ENCODE data around the gene PRG3. TPM values are rescaled to one million over a fixed set of nuclear protein-coding genes. Genes with fewer than 3 reads are reported as not detected.

PRG3 gene
- total RNA-seq = not detected in 3 replicates

GRCh38 chr11:57380975-57381374 lies at the start of gene PRG3:
Gene PRG3 (minus strand): TSS chr11:57381150. CDS start chr11:57380708, 442 bp downstream.
- no peaks in the 10 kb centered on the region for H3K4me1 Mint-ChIP-seq
- no peak for TF ChIP-seq CTCF (IDR thresholded peaks at IDR 0.05; ENCODE audit: unreplicated experiment)
- no peaks in the 10 kb centered on the region for H3K36me3 Mint-ChIP-seq
- no peaks in the 10 kb centered on the region for H3K9me3 Mint-ChIP-seq
- no peak within 1 kb of the TSS for H3K27ac Mint-ChIP-seq
- H3K27me3 Mint-ChIP-seq (ENCODE audit: low read depth) = peaks cover 57% of the 10 kb centered on the region
- no peak for DNase-seq (ENCODE audit: low spot score in 2 of 2, unreplicated experiment in 2 of 2)
- H3K4me3 Mint-ChIP-seq = no peak within 1 kb of the TSS

GRCh38 chr11:57429946-57430345 lies 49.0 kb upstream of the PRG3 start:
- no peaks in the 10 kb centered on the region for H3K36me3 Mint-ChIP-seq
- TF ChIP-seq CTCF (IDR thresholded peaks at IDR 0.05; ENCODE audit: unreplicated experiment) = no peak
- H3K27me3 Mint-ChIP-seq (ENCODE audit: low read depth) = peaks cover 62% of the 10 kb centered on the region
- H3K27ac Mint-ChIP-seq = no peak overlapping the region
- H3K9me3 Mint-ChIP-seq = no peaks in the 10 kb centered on the region
- no peak overlapping the region for H3K4me3 Mint-ChIP-seq
- H3K4me1 Mint-ChIP-seq = peaks cover 20% of the 10 kb centered on the region
- no peak for DNase-seq (ENCODE audit: low spot score in 2 of 2, unreplicated experiment in 2 of 2)

- Mint-ChIP-seq H3K36me3 (peaks cover 2% of the 10 kb centered on the region), H3K27me3 (ENCODE audit: low read depth) (peaks cover 49% of the 10 kb centered on the region), H3K27ac (no peak overlapping the region), H3K4me1 (peaks cover 25% of the 10 kb centered on the region), H3K9me3 (no peaks in the 10 kb centered on the region), H3K4me3 (no peak overlapping the region)
- no peak for DNase-seq (ENCODE audit: low spot score in 2 of 2, unreplicated experiment in 2 of 2)
- TF ChIP-seq CTCF (IDR thresholded peaks at IDR 0.05; ENCODE audit: unreplicated experiment) = no peak
Measured at GRCh38 chr11:57428643-57429042, 47.7 kb upstream of the PRG3 start.

- DNase-seq (ENCODE audit: low spot score in 2 of 2, unreplicated experiment in 2 of 2) = no peak
- no peak for TF ChIP-seq CTCF (IDR thresholded peaks at IDR 0.05; ENCODE audit: unreplicated experiment)
- H3K9me3 Mint-ChIP-seq = no peaks in the 10 kb centered on the region
- H3K27ac Mint-ChIP-seq = no peak overlapping the region
- peaks cover 45% of the 10 kb centered on the region for H3K27me3 Mint-ChIP-seq (ENCODE audit: low read depth)
- H3K4me1 Mint-ChIP-seq = peaks cover 25% of the 10 kb centered on the region
- peaks cover 3% of the 10 kb centered on the region for H3K36me3 Mint-ChIP-seq
- H3K4me3 Mint-ChIP-seq = peak overlapping the region; percentile 71
Measured at GRCh38 chr11:57427727-57428082, 46.8 kb upstream of the PRG3 start.

- peak in 1 of 2 experiments; percentile 48 for DNase-seq (ENCODE audit: low spot score in 2 of 2, unreplicated experiment in 2 of 2)
Measured at GRCh38 chr11:57426929-57427726, 46.2 kb upstream of the PRG3 start, which contains the start of gene SLC43A3. Gene SLC43A3 (minus strand): TSS chr11:57427121. CDS start chr11:57426172, 949 bp downstream.

More at GRCh38 chr11:57426929-57427726, 46.2 kb upstream of the PRG3 start, which contains the start of gene SLC43A3:
- peaks cover 25% of the 10 kb centered on the region for H3K4me1 Mint-ChIP-seq
- H3K27ac Mint-ChIP-seq = no peak within 1 kb of the TSS
- no peak for TF ChIP-seq CTCF (IDR thresholded peaks at IDR 0.05; ENCODE audit: unreplicated experiment)
- peaks cover 43% of the 10 kb centered on the region for H3K27me3 Mint-ChIP-seq (ENCODE audit: low read depth)
- H3K4me3 Mint-ChIP-seq = peak within 1 kb of the TSS; percentile 71
- peaks cover 3% of the 10 kb centered on the region for H3K36me3 Mint-ChIP-seq
- no peaks in the 10 kb centered on the region for H3K9me3 Mint-ChIP-seq
